BLaER1 treated with 17β-estradiol and CSF1 and Interleukin-3, amounts not matched to agents 10 nM and 100 nM (cell line): ENCODE measurements around the gene ABCC3.

Experiments
- H3K27ac ChIP-seq, 11 experiments: shearing (Covaris generic); formaldehyde crosslinking; 2 replicates each; pipeline ENCODE4 v1.8.1; 2022
- H3K27me3 ChIP-seq, 11 experiments: shearing (Covaris generic); formaldehyde crosslinking; 2 replicates each; pipeline ENCODE4 v1.8.1; 2022
- H3K36me3 ChIP-seq, 11 experiments: shearing (Covaris generic); formaldehyde crosslinking; 2 replicates each; pipeline ENCODE4 v1.8.1; 2022
- H3K4me1 ChIP-seq, 10 experiments: shearing (Covaris generic); formaldehyde crosslinking; 2 replicates each; pipeline ENCODE4 v1.8.1; 2022
- H3K4me2 ChIP-seq, 11 experiments: shearing (Covaris generic); formaldehyde crosslinking; 2 replicates each; pipeline ENCODE4 v1.8.1; 2022
- H3K4me3 ChIP-seq, 10 experiments: shearing (Covaris generic); formaldehyde crosslinking; 2 replicates each; pipeline ENCODE4 v1.8.1; 2022
- H3K9ac ChIP-seq, 11 experiments: shearing (Covaris generic); formaldehyde crosslinking; 2 replicates each; pipeline ENCODE4 v1.8.1; 2022
- H3K9me3 ChIP-seq, 11 experiments: shearing (Covaris generic); formaldehyde crosslinking; replicated peaks in 1 of 11; 2 replicates each; pipeline ENCODE4 v1.8.1; 2022
- H4K20me1 ChIP-seq, 11 experiments: shearing (Covaris generic); formaldehyde crosslinking; 2 replicates each; pipeline ENCODE4 v1.8.1; 2022
- Cebpa-rat ChIP-seq, 11 experiments: shearing (Covaris generic); IDR thresholded peaks; 2 replicates each; pipeline ENCODE4 v1.8.1; 2022

Gene ABCC3

DNA sequence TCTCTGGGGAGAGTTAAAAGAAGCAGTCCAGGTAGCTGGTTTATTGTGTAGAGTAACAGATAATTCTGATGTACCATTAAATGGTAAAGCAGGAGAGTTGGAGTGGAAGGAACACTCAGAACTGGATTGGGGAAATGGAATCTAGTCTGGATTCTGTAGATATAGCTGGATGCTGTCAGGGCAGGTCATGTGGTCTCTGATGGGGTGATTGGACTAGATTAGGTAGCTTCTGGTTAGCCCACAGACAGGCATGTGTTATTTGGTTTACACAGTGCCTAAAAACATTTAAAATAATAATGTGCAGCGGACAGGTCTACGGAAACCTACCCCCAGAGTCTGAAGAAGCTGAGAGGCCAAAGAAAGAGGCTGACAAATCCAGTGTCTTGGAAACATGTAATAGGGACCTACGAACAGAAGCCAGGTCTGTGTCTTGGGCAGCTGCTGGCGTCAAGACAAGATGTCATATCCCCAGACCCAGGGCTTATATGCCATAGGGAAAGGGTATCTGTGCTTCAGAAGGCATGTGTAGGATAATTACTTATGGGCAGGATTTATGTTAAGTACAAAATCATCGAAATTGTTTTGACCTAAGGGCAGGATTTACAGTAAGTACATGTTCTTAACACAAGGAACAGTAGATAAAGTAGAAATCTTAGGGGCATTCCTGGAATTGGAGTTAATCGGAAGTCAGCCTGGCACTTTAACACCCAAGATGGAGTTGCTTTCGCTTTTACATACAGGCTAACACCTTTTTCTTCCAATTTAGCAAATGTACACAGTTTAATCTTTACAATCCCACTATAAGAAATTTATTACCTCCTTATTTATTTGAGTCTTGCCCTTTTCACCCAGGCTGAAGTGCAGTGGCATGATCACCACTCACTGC, 97.1 kb downstream of the ABCC3 start:
- Histone ChIP-seq H3K27me3 (no peaks in the 10 kb centered on the region), H3K36me3 (peaks cover 3 to 66% (median 50%) of the 10 kb centered on the region in 11 experiments; a peak in 20 of 22 replicates), H3K4me1 (peaks cover 26 to 73% (median 46%) of the 10 kb centered on the region in 10 experiments), H3K9ac (no peak overlapping the region), H3K4me3 (no peak overlapping the region), H4K20me1 (peaks cover 99 to 100% (median 100%) of the 10 kb centered on the region in 11 experiments), H3K4me2 (peak overlapping the region in 3 of 11 experiments; percentile 7 to 33 (median 15); a peak in 3 of 22 replicates), H3K9me3 (no peaks in the 10 kb centered on the region), H3K27ac (no peak overlapping the region; a peak in 1 of 22 replicates)
- no peak for TF ChIP-seq Cebpa-rat (IDR thresholded peaks at IDR 0.05)

- no peak overlapping the region for H3K4me3 ChIP-seq
- H3K27me3 ChIP-seq: no peaks in the 10 kb centered on the region
- peaks cover 99 to 100% (median 100%) of the 10 kb centered on the region in 11 experiments for H4K20me1 ChIP-seq
- peaks cover 20 to 62% (median 32%) of the 10 kb centered on the region in 10 experiments; a peak in 19 of 20 replicates for H3K4me1 ChIP-seq
- TF ChIP-seq Cebpa-rat (IDR thresholded peaks at IDR 0.05): no peak
- peak overlapping the region in 10 of 11 experiments; percentile 3 to 50 (median 39); a peak in 16 of 22 replicates for H3K4me2 ChIP-seq
- peaks cover 36 to 77% (median 70%) of the 10 kb centered on the region in 11 experiments for H3K36me3 ChIP-seq
- no peaks in the 10 kb centered on the region for H3K9me3 ChIP-seq
- no peak overlapping the region for H3K9ac ChIP-seq
- H3K27ac ChIP-seq: no peak overlapping the region
These were observed 100.6 kb downstream of the ABCC3 start for GRCh38 chr17:50735287-50735686.

GRCh38 chr17:50737118-50737698, 102.5 kb downstream of the ABCC3 start:
- peaks cover 97 to 100% (median 100%) of the 10 kb centered on the region in 11 experiments for H4K20me1 ChIP-seq
- no peaks in the 10 kb centered on the region for H3K27me3 ChIP-seq
- H3K9ac ChIP-seq: 0 out of 22 replicates have a peak overlapping the region, but pooled peaks of 1 of the 11 experiments have one; percentile 12
- no peaks in the 10 kb centered on the region for H3K9me3 ChIP-seq
- H3K36me3 ChIP-seq: peaks cover 55 to 90% (median 81%) of the 10 kb centered on the region in 11 experiments
- no peak overlapping the region for H3K4me3 ChIP-seq
- no peak overlapping the region for H3K27ac ChIP-seq
- peaks cover 20 to 45% (median 27%) of the 10 kb centered on the region in 10 experiments; a peak in 19 of 20 replicates for H3K4me1 ChIP-seq
- H3K4me2 ChIP-seq: no peak overlapping the region
- TF ChIP-seq Cebpa-rat (IDR thresholded peaks at IDR 0.05): no peak

- Histone ChIP-seq H3K4me3 (no peak overlapping the region), H3K9me3 (no peaks in the 10 kb centered on the region), H3K27me3 (no peaks in the 10 kb centered on the region), H3K9ac (peak overlapping the region in 1 of 11 experiments; percentile 48; a peak in 1 of 22 replicates), H4K20me1 (peaks cover 88 to 100% (median 98%) of the 10 kb centered on the region in 11 experiments), H3K4me2 (no peak overlapping the region), H3K27ac (no peak overlapping the region), H3K4me1 (peaks cover 14 to 35% (median 22%) of the 10 kb centered on the region in 10 experiments; a peak in 19 of 20 replicates), H3K36me3 (peaks cover 74 to 100% (median 91%) of the 10 kb centered on the region in 11 experiments)
- no peak for TF ChIP-seq Cebpa-rat (IDR thresholded peaks at IDR 0.05)
These were observed 104.4 kb downstream of the ABCC3 start for GRCh38 chr17:50739098-50739497.
